ENCODE results near the gene PCDHB2.
"Not testable (repeated sequence)": the region's sequence is repeated elsewhere in the genome, so short reads cannot be mapped to it uniquely, and the experiment has no call there.

DNA sequence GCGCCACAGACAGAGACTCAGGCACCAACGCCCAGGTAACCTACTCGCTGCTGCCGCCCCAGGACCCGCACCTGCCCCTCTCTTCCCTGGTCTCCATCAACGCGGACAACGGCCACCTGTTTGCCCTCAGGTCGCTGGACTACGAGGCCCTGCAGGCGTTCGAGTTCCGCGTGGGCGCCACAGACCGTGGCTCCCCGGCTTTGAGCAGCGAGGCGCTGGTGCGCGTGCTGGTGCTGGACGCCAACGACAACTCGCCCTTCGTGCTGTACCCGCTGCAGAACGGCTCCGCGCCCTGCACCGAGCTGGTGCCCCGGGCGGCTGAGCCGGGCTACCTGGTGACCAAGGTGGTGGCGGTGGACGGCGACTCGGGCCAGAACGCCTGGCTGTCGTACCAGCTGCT, 7.7 kb downstream of the PCDHB2 start:
- TF ChIP-seq, protein P1, sequence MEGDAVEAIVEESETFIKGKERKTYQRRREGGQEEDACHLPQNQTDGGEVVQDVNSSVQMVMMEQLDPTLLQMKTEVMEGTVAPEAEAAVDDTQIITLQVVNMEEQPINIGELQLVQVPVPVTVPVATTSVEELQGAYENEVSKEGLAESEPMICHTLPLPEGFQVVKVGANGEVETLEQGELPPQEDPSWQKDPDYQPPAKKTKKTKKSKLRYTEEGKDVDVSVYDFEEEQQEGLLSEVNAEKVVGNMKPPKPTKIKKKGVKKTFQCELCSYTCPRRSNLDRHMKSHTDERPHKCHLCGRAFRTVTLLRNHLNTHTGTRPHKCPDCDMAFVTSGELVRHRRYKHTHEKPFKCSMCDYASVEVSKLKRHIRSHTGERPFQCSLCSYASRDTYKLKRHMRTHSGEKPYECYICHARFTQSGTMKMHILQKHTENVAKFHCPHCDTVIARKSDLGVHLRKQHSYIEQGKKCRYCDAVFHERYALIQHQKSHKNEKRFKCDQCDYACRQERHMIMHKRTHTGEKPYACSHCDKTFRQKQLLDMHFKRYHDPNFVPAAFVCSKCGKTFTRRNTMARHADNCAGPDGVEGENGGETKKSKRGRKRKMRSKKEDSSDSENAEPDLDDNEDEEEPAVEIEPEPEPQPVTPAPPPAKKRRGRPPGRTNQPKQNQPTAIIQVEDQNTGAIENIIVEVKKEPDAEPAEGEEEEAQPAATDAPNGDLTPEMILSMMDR (IDR thresholded peaks at IDR 0.05) = not testable (repeated sequence)
- TF ChIP-seq ZFX (IDR thresholded peaks at IDR 0.05; ENCODE audit: borderline replicate concordance) = not testable (repeated sequence)
